Peyer's patch (tissue), 4 donors: ENCODE data around the gene HAO2.

Experiments used
- CTCF ChIP-seq, 6 experiments: fragments of 450-650 bp in 4 of 6; fragments of 200-600 bp in 2 of 6; sonication (generic) in 1 of 6; IDR thresholded peaks; one replicate each; pipeline ENCODE4 v1.5.1; 2017 to 2019; ENCODE audit warnings: antibody characterized with exemption in 6 of 6, mild to moderate bottlenecking in 3 of 6, moderate library complexity in 1 of 6
- POLR2A ChIP-seq, 2 donors: fragments of 450-650 bp; IDR thresholded peaks; one replicate each; pipeline ENCODE4 v1.5.1; 2017; ENCODE audit warnings: antibody characterized with exemption in 2 of 2, mild to moderate bottlenecking in 2 of 2, moderate library complexity in 2 of 2

GRCh38 chr1:119440721-119441307, 72.2 kb downstream of the HAO2 start:
- TF ChIP-seq POLR2A (IDR thresholded peaks at IDR 0.05) (no peak), CTCF (IDR thresholded peaks at IDR 0.05) (no peak)
